ENCODE results near the gene PPFIA2.

Gene PPFIA2

DNA sequence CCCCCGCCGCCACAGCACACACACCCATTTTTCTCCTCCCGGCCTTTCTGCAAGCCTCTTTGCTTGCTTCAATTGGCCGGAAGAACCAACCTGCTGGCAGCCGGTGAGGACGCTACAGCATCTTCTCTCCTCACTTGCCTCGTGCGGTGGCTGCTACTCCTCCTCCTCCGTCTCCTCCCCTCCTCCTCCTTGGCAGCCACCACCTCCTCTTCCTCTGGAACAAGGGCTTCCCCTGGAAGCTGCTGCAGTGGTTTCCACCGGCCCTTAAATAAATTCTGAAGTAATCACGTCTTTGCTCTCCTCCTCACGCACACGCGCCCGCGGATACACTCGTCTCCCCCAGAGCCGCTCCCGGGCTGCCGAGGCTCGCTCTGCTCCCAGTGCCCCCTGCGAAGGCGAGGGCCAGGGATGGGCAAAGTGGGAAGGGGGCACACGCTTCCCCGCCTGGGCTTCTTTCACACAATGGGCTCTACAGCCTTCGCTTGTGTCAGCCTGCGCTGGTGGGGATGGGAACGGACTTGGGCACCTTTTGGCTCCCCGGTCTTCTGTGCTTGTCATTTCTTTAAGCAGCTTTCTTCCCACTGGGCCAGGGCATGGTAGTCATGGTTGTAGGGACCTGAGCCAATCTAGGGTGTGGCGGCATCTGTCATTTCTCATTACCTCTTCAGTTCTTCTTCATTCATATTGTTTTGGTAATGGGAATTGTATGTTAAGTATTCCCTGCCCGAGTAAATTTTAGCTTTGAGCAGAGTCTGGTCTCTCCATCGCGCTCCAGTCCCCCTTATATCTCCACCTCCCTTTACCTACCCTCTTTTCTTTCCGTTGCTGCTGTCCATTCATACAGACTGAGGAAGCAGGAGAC, at the start of gene PPFIA2:
Gene PPFIA2 (minus strand): TSS at position 161 of the 862 bp plus-strand sequence.
- peak; percentile 19 to 28 for DNase-seq

DNA sequence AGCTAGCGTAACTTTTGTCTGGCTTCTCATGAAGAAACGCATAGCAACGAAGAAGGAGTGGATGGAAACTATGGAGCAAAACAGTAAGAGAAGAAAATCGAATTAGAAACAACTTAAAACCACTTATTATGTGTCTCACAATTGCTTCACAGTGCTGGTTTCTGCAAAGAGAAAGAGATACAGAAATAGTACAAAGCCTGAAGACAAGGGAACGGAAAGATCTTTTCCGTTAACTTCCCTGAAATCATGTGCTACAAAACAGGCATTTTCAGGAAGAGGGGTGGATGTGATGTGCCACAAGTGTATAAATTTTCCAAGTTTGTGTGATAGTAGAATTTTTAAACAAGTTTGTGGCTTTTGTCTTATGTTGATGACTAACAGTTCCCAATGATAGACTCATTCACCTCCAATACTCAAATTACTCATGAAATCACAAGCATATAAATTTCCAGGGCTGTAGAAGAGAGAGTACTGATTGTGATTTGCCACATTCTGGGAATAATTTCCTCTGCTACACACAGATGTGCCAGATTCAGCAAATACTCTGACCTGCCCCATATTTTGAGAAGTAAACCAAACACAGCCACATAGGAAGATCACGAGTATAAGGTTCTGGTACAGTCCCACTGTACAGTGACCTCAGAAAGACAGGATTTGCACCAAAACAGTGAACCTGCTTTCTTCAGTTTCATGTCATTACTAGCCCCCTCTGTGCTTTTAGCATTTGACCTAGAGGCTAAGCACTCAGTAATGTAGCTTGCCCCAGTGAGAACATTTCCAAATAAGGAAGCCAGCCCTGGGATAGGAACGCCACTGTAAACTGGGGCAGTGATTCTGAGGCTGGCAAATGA, 41.4 kb upstream of the PPFIA2 start:
- no peak for DNase-seq

DNA sequence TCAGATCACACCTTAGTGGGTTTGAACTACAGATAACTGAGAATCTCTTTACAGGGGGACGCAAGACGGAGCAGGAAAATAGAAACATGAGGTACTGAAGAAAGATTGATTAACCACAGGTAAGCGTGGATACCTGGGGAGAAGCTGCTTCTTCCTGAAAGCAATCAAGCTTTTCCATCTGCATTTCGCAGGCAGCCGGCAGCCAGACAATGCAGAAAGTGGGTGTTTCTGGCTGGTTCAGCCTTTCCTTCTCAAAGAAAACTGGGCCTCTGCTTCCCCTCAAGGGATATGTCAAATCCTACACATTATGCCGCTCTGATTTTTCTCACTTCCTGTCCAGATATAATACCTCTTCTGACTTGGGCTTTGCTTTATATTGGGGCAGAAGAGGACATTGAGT, 39.1 kb upstream of the PPFIA2 start:
- no peak for DNase-seq

DNA sequence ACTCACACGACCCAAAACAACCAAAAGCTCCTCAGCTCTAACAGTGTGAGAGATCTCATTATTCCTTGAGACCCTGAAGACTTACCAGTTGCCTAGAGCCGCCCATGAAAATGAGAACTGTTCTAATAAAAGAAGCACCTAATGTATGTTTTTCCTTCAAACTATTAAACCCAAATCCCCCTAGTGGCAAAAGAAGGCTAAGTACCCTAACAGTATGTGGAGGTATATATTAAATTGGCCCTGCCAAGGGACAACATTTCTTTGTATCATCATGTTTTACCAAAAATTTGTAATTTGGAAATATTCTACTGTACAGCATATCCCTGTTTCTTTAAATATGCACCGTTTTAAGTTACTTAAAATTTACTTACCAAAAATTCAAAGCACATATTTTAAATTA, 38.0 kb upstream of the PPFIA2 start:
- DNase-seq, result no peak

DNA sequence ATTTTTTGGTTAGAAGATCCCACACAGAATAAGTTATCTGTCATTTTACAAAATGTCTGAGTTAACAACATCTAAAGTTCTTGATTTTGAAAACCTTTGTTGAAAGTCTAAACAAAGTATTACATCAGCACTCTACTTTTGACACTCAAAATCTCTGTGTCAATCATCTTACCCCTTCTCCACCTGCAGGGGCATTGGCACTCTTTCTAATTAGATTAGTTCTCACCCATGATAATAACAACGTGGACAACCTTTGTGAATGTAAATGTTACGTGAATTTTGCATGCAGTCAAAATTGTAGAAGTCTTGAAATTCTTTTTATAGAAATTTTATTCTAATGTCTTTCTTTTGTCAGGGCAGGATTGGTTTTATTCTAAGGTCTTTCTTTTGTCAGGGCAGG, 33.5 kb upstream of the PPFIA2 start:
- no peak for DNase-seq

DNA sequence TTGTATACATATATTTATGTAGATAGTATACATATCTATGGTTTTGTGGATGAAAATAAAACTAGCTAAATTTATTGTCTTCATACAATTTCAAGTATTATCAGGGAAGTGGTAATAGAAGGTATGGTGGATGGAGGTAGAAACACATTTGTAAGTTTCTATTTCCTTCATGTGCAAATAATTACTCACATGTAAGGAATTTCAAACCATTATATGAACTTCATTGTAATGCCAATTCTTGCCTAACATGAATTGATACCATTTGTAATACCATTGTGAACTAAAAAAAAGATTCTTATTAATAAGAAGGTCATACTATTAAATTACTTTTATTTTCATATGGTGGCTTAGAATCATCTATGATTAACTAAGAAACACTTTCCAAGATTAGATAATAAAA, 20.1 kb upstream of the PPFIA2 start:
- DNase-seq, result no peak

DNA sequence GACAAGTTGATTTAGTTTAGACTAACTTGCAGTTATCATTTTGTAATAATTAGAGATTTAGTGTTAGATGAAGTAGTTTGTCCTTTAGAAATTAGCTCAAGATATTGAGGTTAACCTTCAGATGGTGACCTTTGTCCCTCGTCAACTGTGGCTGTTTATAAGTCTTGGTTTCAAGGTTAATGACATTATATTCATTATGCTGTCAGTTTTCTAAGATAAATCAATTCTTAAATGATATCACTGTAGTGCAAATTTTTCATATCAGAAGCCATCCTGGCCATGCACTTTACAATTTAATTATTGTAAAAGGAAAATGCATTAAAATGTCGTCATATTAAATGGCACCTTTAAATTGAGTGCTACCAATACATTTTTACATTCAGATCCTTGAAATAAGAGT, 19.6 kb upstream of the PPFIA2 start:
- no peak for DNase-seq

DNA sequence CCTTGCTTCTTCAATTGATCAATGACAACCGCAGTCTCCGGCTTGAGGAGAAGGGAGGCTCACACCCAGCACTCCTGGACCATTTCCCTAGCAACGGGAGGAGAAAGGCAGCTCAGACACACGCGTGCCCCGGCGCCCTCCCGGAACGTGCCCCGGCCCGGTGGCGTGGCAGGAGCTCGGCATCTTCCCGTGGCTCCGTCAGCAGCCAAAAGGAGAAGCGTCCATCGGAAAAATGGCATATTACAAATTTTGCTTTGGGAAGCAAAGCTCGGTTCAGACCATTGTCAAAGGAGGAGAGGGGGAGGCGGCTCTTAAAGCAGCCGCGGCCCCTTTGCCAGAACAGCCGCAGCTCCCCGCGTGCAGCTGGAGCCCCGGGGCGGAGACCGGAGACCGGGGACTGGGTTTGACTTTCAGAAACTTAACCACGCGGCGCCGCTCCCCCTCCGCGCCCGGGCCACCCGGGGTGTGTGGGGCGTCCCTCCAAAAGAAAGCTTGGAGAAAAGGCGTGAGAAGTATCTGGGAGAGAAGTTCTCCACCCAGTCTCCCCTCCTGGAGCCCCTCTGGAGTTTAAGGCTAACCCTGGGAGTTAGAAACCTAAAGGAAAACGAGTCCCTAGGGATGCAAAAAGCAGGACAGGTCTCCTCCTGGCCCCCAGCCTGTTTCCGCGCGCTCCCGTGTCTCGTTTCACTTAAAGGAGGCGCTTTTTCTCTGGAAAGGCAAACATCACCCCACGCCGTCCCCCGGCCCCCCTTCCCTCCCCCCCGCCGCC, 545 bp downstream of the PPFIA2 start:
- DNase-seq, result peak; percentile 23 to 30

DNA sequence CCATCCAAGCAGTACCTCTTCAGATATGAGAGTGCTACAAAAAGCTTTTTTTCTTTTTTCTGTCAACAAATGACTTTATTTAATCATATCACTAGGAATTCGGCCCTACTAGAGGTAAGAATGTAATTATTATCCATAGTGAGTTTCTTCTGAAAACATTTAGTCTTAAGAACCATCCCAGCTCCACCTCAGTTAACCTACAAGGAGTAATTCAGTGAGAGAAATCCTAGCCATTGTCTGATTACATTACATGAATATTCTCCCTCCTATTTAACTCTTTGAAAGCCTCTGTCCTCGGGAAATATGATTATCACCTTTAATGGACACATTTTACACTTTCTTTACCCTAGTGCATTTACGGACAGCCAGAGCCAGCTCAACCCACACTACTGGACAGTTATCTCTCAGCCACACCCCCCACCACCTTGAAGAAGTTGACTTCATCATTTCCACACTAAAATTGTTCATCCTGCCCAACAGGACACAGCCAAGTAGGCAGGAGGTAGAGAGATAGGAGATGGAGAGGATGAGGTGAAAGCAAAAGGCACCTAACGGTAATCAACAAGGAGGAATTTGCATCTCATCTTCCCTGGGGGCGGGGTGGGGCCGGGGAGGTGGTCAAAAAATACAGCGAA, 1.3 kb downstream of the PPFIA2 start:
- DNase-seq, result no peak

DNA sequence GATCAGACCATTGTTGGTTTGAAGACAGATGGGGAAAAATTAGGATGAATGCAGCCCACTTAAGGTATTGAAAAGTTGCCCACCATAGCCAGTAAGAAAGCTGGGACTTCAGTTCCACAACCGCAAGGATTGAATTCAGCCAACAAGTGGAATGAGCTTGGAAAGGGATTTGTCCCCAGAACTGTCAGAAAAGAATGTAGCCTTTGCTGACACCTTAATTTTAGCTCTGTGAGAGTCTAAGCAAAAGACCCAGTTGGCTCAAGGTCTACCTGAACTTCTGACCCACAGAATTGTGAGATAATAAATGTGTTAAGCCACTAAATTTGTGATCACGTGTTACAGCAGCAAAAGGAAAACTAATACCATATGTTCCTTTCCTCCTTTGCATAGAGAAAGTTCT, 29.4 kb downstream of the PPFIA2 start:
- no peak for DNase-seq

DNA sequence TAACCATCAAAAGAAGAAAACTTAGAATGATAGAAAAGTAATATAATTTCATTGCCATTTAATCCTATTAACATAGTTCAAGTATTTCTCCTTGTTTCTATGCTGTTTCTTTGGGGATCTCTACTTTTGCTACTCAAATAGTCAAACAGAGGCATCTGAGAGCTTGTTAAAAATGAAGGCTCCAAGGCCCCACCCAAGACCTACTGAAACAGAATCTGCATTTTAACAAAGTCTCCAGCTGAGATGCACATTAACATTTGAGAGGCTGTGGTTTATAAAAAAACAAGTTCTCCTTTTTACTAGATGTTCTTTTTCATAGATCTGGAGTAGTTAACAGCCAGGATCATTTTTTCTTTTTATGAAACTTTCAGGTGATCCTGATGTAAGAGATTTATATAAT, 31.8 kb downstream of the PPFIA2 start:
- DNase-seq, result no peak

DNA sequence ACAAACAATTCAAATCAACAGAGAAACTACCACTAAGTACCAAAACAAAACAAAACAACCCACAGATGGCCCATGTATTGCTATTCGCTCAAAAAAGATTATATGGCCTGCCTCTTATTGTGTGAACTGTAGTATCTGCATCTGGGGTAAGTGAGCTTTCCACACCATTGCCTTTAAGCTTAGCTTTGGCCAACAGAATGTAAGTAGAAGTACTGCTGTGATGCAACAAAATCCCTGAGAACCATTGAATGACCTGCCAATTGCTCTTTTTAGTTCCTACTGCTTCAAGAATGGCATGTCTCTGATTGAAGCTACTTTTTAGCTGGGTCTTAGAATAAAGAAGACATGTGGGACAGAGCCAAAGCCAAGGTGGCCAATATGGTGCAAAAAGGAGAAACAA, 32.5 kb downstream of the PPFIA2 start:
- no peak for DNase-seq

DNA sequence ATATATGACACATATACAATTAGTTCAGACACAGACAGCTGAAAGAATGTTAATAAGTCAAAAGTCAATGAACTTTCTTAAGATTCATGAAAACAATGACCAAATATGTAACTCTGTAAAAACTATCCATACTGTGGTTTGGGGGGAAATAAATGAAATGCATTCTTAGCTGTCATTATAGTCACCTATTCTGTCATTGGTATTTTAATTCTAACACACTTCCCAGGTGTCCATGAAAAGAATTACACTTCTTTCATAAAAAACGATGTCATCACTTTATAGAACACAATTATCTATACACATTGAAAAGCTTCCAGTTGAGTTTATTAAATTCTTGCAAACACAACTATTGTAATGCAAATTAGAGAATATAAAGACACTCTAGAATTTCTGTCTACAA, 35.8 kb downstream of the PPFIA2 start:
- DNase-seq, result no peak

DNA sequence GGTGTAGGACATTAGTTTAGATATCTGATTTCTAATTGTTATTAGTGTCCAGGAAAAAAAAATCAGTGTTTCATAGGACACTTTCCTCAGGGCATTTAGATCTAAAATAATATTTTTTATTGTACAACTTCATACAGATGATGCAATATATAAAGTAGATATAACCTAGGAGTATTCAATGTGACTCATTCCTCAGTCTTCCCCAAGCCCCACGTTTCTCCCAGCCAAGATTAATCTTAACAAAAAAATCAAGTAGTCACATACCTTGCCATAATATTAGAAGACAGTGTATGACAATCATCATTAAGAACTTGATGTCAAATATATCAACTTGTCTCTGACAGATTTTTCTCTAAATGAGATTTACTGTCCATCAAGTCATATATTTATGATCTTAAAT, 37.1 kb downstream of the PPFIA2 start:
- no peak for DNase-seq

DNA sequence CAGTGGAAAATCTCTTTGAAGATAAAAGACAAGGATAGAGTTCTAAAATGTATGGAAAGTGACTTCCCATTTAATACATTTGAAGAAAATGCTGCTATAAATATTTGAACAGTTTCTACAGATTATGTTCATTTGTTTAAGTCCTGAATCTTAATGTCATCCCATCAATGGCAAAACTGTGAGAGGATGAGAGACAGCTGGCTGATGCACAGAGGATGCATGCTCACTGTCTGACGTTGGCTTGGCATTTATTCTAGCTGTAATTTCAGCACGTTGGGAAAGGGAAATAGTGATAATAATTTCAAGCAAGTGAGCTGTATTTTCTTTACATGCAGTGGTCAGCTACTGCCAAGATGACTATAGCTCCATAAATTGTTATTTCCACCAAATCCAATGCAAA, 40.5 kb downstream of the PPFIA2 start:
- no peak for DNase-seq

DNA sequence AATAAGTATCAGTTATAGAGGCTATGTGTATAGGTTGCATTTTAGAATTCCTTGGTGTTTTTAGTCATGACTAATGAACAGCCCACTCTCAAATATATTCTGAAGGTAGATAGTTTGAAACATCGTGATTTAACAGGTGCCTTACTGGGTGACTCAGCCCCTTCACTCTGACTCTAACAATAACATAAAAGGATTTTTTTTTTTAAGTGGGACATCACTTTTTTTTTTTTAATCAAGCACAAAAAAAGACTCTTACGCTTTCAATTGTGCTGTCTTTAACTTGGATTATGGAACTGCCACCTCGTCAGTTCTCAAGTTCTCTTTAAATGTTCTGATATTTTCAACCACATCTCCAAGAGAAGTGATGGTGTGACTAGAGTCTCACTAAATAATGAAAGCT, 46.6 kb downstream of the PPFIA2 start:
- DNase-seq, result no peak

DNA sequence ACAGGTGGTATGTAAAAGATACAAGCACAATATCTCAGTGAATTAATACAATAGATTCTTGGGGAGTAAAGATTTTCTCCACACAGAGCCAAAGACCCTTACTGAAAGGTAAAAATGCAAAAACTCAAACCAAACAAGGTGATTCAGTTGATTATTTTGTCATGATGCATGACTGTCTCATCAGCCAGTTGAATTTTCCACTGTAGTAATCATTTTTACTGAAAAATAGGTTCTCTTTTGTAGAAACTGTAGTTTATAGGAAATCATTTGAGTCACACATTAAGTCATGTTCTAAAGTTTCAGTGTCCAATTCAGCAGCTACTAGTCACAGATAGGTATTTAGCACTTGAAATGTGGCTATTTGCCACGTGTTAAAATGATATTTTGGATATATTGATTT, 53.6 kb downstream of the PPFIA2 start:
- no peak for DNase-seq

DNA sequence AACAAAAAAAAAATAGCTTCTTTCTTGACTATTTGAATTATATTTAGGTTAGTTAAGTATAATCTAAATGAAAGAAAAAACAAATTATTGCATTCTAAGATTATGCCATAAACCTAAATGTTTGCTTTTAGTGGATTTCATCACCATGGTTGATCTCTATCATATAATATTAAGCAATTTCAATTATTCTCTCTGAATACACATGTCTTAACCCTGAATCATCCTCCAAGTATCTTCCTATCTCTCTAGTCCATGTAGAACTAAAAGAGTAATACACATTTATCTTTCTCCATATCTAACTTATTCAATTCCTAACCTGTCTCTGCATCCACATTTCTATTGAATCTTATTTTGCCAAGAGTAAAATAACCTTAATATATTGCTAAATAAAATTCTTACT, 59.6 kb downstream of the PPFIA2 start:
- no peak for DNase-seq

DNA sequence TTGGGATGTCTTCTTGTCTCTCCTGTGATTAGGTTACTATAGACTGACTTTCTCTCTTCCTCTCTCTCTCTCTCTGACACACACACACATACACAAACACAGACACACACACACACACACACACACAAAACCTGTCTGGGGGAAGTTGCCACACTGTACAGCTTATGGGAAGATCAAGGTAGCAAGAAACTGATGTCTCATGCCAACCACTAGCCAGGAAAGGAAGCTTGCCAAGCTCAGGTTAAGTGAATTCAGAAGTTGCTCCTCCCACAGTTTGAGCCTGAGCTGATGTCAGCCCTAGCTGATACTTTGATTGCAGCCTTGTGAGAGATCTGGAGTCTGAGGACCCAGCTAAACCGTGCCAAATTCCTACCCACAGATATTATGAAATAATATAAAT, 67.1 kb downstream of the PPFIA2 start:
- DNase-seq, result no peak

DNA sequence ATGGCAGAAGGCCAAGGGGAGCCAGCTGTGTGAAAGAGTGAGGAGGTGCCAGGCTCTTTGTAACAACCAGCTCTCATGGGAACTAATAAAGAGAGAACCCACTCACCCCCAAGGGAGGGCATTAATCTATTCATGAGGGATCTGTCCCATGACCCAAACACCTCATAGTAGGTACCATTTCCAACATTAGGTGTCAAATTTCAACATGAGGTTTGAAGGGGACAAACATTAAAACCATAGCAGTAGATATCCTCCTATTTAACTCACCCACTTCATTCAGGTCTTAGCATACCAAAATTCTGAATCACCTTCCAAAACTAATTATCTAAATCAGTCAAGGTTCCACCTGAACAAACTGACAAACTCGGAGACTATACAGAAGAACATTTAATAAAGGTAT, 75.3 kb downstream of the PPFIA2 start:
- DNase-seq, result no peak

DNA sequence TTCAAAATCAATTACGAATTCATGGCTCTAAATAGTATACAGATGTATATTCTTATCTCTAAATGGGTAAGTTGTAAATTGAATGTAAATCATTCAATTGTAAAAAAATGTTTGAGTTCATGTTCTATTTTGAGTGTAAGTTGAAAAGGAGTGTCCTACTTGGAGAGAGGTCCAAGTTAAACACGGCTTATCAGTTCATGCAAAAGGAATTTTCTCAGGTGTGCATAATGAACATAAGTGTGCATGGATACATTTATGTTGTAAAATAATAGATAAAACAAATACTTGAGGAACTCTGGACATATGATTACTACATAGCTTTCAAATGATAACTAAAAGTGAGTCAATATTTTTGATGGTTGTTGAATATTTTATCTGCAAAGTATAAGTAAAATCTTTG, 79.5 kb downstream of the PPFIA2 start:
- DNase-seq, result no peak

DNA sequence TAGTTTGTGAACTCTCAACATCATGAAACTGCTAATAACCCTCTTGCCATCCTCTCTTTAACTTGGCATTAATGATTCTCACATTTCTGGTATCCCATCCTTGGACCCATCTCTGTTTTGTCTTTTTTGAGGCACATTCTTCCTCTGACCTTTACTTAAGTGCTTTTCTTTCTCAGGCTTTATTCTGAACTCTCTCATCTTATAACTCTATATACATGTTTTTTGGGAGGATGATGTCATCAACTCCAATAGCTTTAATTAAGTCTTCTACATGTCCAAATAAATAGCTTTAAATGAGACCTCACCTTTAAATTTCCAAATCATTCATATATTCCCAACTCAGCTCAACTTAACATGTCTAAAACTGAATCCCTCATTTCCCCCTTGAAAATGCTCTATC, 88.4 kb downstream of the PPFIA2 start:
- DNase-seq, result no peak

DNA sequence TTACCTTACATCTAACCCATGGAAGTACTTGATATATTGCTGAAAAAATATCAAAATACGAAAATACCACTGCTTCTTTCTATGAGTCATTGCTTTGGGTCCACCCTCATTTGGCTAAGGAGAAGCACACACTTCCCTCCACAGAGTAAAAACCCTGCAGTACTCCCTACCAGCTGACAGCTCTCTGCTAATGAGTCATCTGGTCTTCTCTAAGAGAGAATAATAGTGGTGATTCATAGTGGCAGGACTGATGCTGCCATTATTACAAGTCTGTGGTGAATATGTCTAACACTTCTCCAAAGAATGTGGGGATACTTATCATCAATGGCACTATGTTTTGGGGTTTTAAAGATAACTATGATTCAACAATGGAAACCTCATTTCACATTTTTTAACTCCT, 90.7 kb downstream of the PPFIA2 start:
- peak in 1 of 2 donors; percentile 23 for DNase-seq

All from stimulated activated CD4-positive, alpha-beta T cell treated with anti-CD3 and anti-CD28 coated beads, Interleukin-2, amount 100 ng/mL, for 24 hours (primary cell).